Measurements from ENCODE around the gene NCBP2L. TPM values are rescaled to one million over a fixed set of nuclear protein-coding genes. Genes with fewer than 3 reads are reported as not detected.
A peak's percentile ranks its signal among the peaks of the same experiment; 100 is the strongest.

NCBP2L gene
- total RNA-seq, 4 donors from 2014 or later = 0.11 TPM; not detected in 3

DNA sequence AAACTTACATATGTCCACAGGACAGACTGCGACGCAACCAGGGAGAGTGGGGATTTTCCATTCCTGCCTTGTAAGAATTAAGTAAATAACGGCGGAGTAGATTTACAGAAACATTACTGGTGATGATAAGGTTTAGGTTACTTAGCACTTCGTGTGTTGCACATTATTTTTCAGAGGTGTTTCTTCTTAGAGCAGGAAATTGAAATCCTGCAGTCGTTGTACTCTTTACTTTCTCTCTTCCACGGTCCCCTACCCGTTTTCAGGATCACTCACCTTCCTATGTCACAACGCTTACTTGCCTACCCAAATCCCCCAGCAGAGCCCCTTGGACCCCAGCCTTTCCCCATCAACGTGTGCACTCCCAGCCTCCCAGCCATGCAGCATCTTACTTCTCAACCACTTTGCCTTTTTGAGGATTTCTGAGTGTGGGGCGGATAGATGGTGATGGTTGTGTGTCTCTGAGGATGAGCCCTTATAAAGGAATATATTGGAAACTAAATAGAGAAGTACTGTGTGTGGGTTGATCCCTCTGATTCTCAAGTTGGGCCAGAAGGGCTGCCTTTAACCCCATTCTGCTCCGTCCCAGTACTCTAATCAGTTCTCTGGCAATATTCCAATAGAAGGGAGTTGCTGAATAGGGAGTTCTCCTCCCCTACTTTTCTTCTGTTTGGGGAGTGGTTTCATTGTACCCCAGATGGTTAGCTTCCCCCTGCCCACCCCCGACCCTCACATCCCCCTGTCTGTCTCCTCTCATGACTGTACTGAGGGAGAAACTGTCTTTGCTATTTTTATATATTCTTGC, 49.7 kb downstream of the NCBP2L start:
- DNase-seq = no peak
- Histone ChIP-seq H3K27me3 (no peaks in the 10 kb centered on the region), H3K4me3 (peak overlapping the region; percentile 53 to 76 (median 62)), H3K4me1 (peaks cover 3 to 9% of the 10 kb centered on the region in 2 donors), H3K36me3 (no peaks in the 10 kb centered on the region), H3K9me3 (no peaks in the 10 kb centered on the region), H3K27ac (peak overlapping the region; percentile 79 to 92 (median 90))
- in situ Hi-C loops (cut with MboI; ENCODE audit: low sequenced_read_pairs in 4 of 4) = no loop called here
- no peak for ATAC-seq
- intact Hi-C loops (cut with DNase I; ENCODE audit: low total_unique reads) = loop anchor here (5.0 kb wide), 1 partner anchor 50 kb away; the partner anchor contains the start of genes NCBP2L and TSC22D3
- TF ChIP-seq, protein P1, sequence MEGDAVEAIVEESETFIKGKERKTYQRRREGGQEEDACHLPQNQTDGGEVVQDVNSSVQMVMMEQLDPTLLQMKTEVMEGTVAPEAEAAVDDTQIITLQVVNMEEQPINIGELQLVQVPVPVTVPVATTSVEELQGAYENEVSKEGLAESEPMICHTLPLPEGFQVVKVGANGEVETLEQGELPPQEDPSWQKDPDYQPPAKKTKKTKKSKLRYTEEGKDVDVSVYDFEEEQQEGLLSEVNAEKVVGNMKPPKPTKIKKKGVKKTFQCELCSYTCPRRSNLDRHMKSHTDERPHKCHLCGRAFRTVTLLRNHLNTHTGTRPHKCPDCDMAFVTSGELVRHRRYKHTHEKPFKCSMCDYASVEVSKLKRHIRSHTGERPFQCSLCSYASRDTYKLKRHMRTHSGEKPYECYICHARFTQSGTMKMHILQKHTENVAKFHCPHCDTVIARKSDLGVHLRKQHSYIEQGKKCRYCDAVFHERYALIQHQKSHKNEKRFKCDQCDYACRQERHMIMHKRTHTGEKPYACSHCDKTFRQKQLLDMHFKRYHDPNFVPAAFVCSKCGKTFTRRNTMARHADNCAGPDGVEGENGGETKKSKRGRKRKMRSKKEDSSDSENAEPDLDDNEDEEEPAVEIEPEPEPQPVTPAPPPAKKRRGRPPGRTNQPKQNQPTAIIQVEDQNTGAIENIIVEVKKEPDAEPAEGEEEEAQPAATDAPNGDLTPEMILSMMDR (IDR thresholded peaks at IDR 0.05 in 4 of 5, conservative IDR thresholded peaks at IDR 0.05 in 1 of 5) = no peak
- no peak for TF ChIP-seq POLR2A (IDR thresholded peaks at IDR 0.05)

DNA sequence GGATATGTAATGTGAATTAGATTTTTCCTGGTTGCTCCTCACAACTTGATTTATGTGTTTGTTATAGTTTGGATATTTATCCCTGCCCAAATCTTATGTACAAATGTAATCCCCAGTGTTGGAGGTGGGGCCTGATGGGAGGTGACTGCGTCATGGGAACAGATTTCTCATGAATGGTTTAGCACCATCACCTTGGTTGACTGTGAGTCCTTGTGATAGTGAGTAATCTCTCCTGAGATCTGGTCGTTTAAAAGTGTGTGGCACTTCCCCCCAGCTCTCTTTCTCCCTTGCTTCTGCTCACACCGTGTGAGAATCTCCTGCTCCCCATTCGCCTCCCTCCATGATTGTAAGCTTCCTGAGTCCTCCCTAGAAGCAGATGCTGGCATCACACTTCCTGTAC, 50.3 kb downstream of the NCBP2L start:
- intact Hi-C loops (cut with DNase I; ENCODE audit: low total_unique reads) = loop anchor here (5.0 kb wide), 1 partner anchor 51 kb away; the partner anchor contains the start of genes NCBP2L and TSC22D3
- no peaks in the 10 kb centered on the region for H3K27me3 ChIP-seq
- no peak for ATAC-seq
- H3K27ac ChIP-seq = peak overlapping the region in 3 of 4 donors; percentile 88 to 92 (median 92)
- no peaks in the 10 kb centered on the region for H3K36me3 ChIP-seq
- in situ Hi-C loops (cut with MboI; ENCODE audit: low sequenced_read_pairs in 4 of 4) = no loop called here
- no peak for DNase-seq
- H3K4me1 ChIP-seq = peaks cover 3 to 9% of the 10 kb centered on the region in 2 donors
- H3K4me3 ChIP-seq = no peak overlapping the region
- H3K9me3 ChIP-seq = no peaks in the 10 kb centered on the region
- TF ChIP-seq, protein P1 (IDR thresholded peaks at IDR 0.05 in 4 of 5, conservative IDR thresholded peaks at IDR 0.05 in 1 of 5) = no peak
- TF ChIP-seq POLR2A (IDR thresholded peaks at IDR 0.05) = no peak

DNA sequence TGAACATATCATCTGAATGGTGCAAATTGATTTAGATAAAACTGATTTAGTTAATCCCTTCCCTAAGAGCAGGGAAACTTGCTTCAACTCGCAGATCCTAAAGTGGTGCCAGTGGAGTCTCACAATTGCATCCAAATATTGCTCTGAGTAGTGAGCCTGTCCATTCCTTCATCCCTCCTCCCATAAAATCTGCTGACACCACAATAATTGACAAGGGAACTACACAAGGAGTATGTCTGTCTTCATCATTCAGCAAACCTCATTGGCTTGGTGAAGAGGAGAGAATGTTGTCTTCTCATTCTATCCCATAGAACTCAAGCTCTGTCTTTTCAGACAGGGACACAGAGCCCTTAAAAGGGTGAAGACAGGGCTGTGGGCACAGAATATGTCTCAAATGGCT, 52.3 kb downstream of the NCBP2L start:
- Histone ChIP-seq H3K27ac (no peak overlapping the region), H3K9me3 (no peaks in the 10 kb centered on the region), H3K4me1 (peaks cover 3 to 9% of the 10 kb centered on the region in 2 donors), H3K27me3 (no peaks in the 10 kb centered on the region), H3K36me3 (no peaks in the 10 kb centered on the region), H3K4me3 (no peak overlapping the region)
- intact Hi-C loops (cut with DNase I; ENCODE audit: low total_unique reads) = loop anchor here (5.0 kb wide), 1 partner anchor 53 kb away; the partner anchor contains the start of genes NCBP2L and TSC22D3
- in situ Hi-C loops (cut with MboI; ENCODE audit: low sequenced_read_pairs in 4 of 4) = no loop called here
- TF ChIP-seq, protein P1 (IDR thresholded peaks at IDR 0.05 in 4 of 5, conservative IDR thresholded peaks at IDR 0.05 in 1 of 5) = no peak
- no peak for TF ChIP-seq POLR2A (IDR thresholded peaks at IDR 0.05)
- ATAC-seq = no peak
- DNase-seq = no peak

DNA sequence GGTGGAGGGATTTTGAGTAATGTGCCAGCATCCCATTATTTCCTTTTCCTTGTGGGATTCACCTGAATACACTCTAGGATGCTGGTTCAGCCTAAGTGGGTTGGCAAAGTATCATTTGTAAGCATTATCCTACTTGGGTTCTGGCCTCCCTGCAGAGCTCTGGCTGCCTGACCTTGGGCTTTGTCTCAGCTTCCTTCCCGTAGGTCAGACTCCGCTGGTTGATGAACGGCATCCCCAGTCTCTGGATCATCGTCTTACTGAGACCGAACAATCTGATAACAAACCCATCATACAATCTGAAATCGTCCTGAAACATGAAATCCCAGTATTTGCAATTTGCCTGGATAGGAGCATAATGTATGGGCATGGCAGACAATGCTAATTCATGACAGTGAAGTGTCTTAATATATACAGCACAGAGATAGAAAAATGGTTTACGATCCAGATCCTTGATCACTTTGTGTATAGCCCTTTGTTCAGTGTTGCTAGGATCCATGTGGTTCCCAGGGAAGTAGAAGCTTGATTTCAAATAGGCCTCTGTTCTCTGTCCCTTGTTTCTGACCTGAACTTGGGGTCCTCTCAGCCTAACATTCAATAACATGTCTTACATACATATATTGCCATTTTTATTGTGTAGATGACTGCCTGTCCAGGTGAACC, 53.7 kb downstream of the NCBP2L start:
- H3K36me3 ChIP-seq = no peaks in the 10 kb centered on the region
- peaks cover 0 to 9% of the 10 kb centered on the region in 2 donors for H3K4me1 ChIP-seq
- TF ChIP-seq POLR2A (IDR thresholded peaks at IDR 0.05) = no peak
- TF ChIP-seq, protein P1 (IDR thresholded peaks at IDR 0.05 in 4 of 5, conservative IDR thresholded peaks at IDR 0.05 in 1 of 5) = no peak
- DNase-seq (no peak), ATAC-seq (no peak)
- no peaks in the 10 kb centered on the region for H3K27me3 ChIP-seq
- peak overlapping the region in 1 of 4 donors; percentile 34 for H3K27ac ChIP-seq
- H3K9me3 ChIP-seq = no peaks in the 10 kb centered on the region
- H3K4me3 ChIP-seq = no peak overlapping the region
- intact Hi-C loops (cut with DNase I; ENCODE audit: low total_unique reads) = no loop called here
- in situ Hi-C loops (cut with MboI; ENCODE audit: low sequenced_read_pairs in 4 of 4) = no loop called here

Measured in gastrocnemius medialis (tissue), 4 donors.